Ovary (tissue), 3 donors: ENCODE results near the gene CAV2.

ENCODE experiments used
- EP300 ChIP-seq: sonication (generic); formaldehyde crosslinking; IDR thresholded peaks from one replicate; pipeline ENCODE4 v1.6.1; 2017; ENCODE audit warnings: antibody characterized with exemption
- POLR2A ChIP-seq: fragments of 450-650 bp; IDR thresholded peaks from one replicate; pipeline ENCODE4 v1.6.1; 2017; ENCODE audit warnings: antibody characterized with exemption, mild to moderate bottlenecking, moderate library complexity
- TF ChIP-seq, protein P1 (sequence below), 3 donors: fragments of 450-650 bp in 2 of 3; fragments of 200-600 bp in 1 of 3; IDR thresholded peaks; one replicate each; pipeline versions ENCODE4 v1.5.1 to v1.8.0; 2016 to 2022; ENCODE audit warnings: antibody characterized with exemption in 3 of 3, mild to moderate bottlenecking in 1 of 3
- donor health status: DM: no; HTN: no; CAD: no.

DNA sequence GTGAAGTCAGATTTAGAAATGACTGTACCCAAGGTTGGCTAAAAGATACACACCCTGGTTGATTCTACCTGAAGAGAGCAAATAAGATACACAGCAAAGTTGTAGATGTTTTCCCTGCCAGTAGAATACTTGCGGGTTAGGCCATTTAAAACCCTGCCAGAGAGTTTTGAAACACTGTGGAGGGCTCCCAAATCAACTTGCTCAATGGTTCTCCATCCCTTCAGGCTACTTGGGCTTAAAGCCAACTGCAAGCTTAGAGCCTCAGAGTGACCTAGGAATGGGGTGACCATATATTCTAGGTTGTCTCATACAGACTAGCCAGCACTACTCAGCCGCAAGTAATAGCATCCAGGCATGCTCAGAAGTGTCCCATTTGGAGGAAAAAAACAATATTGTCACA lies 35.3 kb downstream of the CAV2 start:
- TF ChIP-seq POLR2A: no peak
- TF ChIP-seq, protein P1, sequence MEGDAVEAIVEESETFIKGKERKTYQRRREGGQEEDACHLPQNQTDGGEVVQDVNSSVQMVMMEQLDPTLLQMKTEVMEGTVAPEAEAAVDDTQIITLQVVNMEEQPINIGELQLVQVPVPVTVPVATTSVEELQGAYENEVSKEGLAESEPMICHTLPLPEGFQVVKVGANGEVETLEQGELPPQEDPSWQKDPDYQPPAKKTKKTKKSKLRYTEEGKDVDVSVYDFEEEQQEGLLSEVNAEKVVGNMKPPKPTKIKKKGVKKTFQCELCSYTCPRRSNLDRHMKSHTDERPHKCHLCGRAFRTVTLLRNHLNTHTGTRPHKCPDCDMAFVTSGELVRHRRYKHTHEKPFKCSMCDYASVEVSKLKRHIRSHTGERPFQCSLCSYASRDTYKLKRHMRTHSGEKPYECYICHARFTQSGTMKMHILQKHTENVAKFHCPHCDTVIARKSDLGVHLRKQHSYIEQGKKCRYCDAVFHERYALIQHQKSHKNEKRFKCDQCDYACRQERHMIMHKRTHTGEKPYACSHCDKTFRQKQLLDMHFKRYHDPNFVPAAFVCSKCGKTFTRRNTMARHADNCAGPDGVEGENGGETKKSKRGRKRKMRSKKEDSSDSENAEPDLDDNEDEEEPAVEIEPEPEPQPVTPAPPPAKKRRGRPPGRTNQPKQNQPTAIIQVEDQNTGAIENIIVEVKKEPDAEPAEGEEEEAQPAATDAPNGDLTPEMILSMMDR (IDR thresholded peaks at IDR 0.05): no peak
- TF ChIP-seq EP300: no peak
